Esophagus squamous epithelium (tissue), 4 donors: ENCODE data around the gene DHX30.

ENCODE experiments used
- POLR2A ChIP-seq, 4 donors: fragments of 450-650 bp; IDR thresholded peaks; one replicate each; pipeline ENCODE4 v1.6.1; 2017; ENCODE audit warnings: antibody characterized with exemption in 4 of 4, mild to moderate bottlenecking in 4 of 4, moderate library complexity in 3 of 4
- TF ChIP-seq, protein P1 (sequence below), 6 experiments: fragments of 450-650 bp in 4 of 6; fragments of 200-600 bp in 2 of 6; sonication (generic) in 2 of 6; IDR thresholded peaks; one replicate each; pipeline ENCODE4 v1.5.1; 2016 to 2019; ENCODE audit warnings: antibody characterized with exemption in 6 of 6, mild to moderate bottlenecking in 4 of 6, moderate library complexity in 4 of 6

DNA sequence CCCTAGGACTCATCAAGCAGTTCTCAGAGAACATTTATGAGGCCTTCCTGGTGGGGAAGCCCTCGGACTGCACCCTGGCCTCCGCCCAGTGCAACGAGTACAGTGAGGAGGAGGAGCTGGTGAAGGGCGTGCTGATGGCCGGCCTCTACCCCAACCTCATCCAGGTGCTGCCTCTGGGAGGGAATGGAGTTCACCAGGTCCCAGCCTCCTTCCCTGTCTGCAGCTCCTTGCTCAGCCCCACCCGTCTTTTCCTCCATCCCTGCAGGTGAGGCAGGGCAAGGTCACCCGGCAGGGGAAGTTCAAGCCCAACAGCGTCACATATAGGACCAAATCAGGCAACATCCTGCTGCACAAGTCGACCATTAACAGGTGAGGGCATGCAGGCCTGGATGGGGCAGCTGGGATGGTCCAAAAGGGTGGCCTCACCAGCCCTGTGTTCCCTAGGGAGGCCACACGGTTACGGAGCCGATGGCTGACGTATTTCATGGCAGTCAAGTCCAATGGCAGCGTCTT, 46.3 kb downstream of the DHX30 start:
- TF ChIP-seq, protein P1, sequence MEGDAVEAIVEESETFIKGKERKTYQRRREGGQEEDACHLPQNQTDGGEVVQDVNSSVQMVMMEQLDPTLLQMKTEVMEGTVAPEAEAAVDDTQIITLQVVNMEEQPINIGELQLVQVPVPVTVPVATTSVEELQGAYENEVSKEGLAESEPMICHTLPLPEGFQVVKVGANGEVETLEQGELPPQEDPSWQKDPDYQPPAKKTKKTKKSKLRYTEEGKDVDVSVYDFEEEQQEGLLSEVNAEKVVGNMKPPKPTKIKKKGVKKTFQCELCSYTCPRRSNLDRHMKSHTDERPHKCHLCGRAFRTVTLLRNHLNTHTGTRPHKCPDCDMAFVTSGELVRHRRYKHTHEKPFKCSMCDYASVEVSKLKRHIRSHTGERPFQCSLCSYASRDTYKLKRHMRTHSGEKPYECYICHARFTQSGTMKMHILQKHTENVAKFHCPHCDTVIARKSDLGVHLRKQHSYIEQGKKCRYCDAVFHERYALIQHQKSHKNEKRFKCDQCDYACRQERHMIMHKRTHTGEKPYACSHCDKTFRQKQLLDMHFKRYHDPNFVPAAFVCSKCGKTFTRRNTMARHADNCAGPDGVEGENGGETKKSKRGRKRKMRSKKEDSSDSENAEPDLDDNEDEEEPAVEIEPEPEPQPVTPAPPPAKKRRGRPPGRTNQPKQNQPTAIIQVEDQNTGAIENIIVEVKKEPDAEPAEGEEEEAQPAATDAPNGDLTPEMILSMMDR (IDR thresholded peaks at IDR 0.05) = no peak
- TF ChIP-seq POLR2A (IDR thresholded peaks at IDR 0.05) = no peak
